ENCODE measurements around the gene RASA4. TPM values are rescaled to one million over a fixed set of nuclear protein-coding genes. Genes with fewer than 3 reads are reported as not detected.
A peak's percentile ranks its signal among the peaks of the same experiment; 100 is the strongest.
"Not testable (repeated sequence)": the region's sequence is repeated elsewhere in the genome, so short reads cannot be mapped to it uniquely, and the experiment has no call there.

The RASA4 gene
- total RNA-seq, 2 experiments from 2014 or later = 92.6 to 95.1 TPM

- H3K27ac Mint-ChIP-seq; H3K9me3 Mint-ChIP-seq; H3K27me3 Mint-ChIP-seq; H3K4me1 Mint-ChIP-seq (ENCODE audit: low read depth); H3K36me3 Mint-ChIP-seq (ENCODE audit: low read depth); POLR2A ChIA-PET; DNase-seq; CTCF ChIA-PET; intact Hi-C loops (cut with micrococcal nuclease); ATAC-seq; H3K4me3 Mint-ChIP-seq: not testable (repeated sequence)
Measured at GRCh38 chr7:102618122-102618521, 1.6 kb upstream of the RASA4 start.

- POLR2A ChIA-PET; H3K4me3 Mint-ChIP-seq; H3K27me3 Mint-ChIP-seq; DNase-seq; H3K27ac Mint-ChIP-seq; H3K4me1 Mint-ChIP-seq (ENCODE audit: low read depth); CTCF ChIA-PET; intact Hi-C loops (cut with micrococcal nuclease); H3K36me3 Mint-ChIP-seq (ENCODE audit: low read depth); H3K9me3 Mint-ChIP-seq: not testable (repeated sequence)
- peak; percentile 48 for ATAC-seq
Measured at GRCh38 chr7:102615930-102616329, 626 bp downstream of the RASA4 start.

GRCh38 chr7:102614873-102615272, 1.7 kb downstream of the RASA4 start:
- H3K4me1 Mint-ChIP-seq (ENCODE audit: low read depth); H3K36me3 Mint-ChIP-seq (ENCODE audit: low read depth); H3K9me3 Mint-ChIP-seq; POLR2A ChIA-PET; intact Hi-C loops (cut with micrococcal nuclease); CTCF ChIA-PET; DNase-seq; H3K4me3 Mint-ChIP-seq; H3K27ac Mint-ChIP-seq; ATAC-seq; H3K27me3 Mint-ChIP-seq: not testable (repeated sequence)

- peak; percentile 10 for ATAC-seq
- H3K27me3 Mint-ChIP-seq; H3K4me3 Mint-ChIP-seq; H3K36me3 Mint-ChIP-seq (ENCODE audit: low read depth); CTCF ChIA-PET; POLR2A ChIA-PET; DNase-seq; H3K4me1 Mint-ChIP-seq (ENCODE audit: low read depth); H3K27ac Mint-ChIP-seq; intact Hi-C loops (cut with micrococcal nuclease); H3K9me3 Mint-ChIP-seq: not testable (repeated sequence)
Measured at GRCh38 chr7:102614346-102614697, 2.2 kb downstream of the RASA4 start.

- H3K4me1 Mint-ChIP-seq (ENCODE audit: low read depth); H3K4me3 Mint-ChIP-seq; H3K9me3 Mint-ChIP-seq; H3K36me3 Mint-ChIP-seq (ENCODE audit: low read depth); H3K27ac Mint-ChIP-seq; POLR2A ChIA-PET; ATAC-seq; H3K27me3 Mint-ChIP-seq; intact Hi-C loops (cut with micrococcal nuclease); CTCF ChIA-PET: not testable (repeated sequence)
- peak; percentile 29 for DNase-seq
Measured at GRCh38 chr7:102613575-102614345, 2.8 kb downstream of the RASA4 start.

- H3K27me3 Mint-ChIP-seq = not testable (repeated sequence)
Measured at GRCh38 chr7:102611675-102612325, 4.8 kb downstream of the RASA4 start.

GRCh38 chr7:102611013-102611674, 5.4 kb downstream of the RASA4 start:
- POLR2A ChIA-PET; H3K4me3 Mint-ChIP-seq; H3K27ac Mint-ChIP-seq; H3K27me3 Mint-ChIP-seq; H3K9me3 Mint-ChIP-seq; CTCF ChIA-PET; H3K36me3 Mint-ChIP-seq (ENCODE audit: low read depth); H3K4me1 Mint-ChIP-seq (ENCODE audit: low read depth); DNase-seq; intact Hi-C loops (cut with micrococcal nuclease): not testable (repeated sequence)
- ATAC-seq = peak; percentile 72

More at GRCh38 chr7:102611675-102612325, 4.8 kb downstream of the RASA4 start:
- CTCF ChIA-PET; ATAC-seq; POLR2A ChIA-PET; H3K36me3 Mint-ChIP-seq (ENCODE audit: low read depth); intact Hi-C loops (cut with micrococcal nuclease); H3K27ac Mint-ChIP-seq; H3K9me3 Mint-ChIP-seq; H3K4me3 Mint-ChIP-seq; H3K4me1 Mint-ChIP-seq (ENCODE audit: low read depth): not testable (repeated sequence)
- peak; percentile 14 for DNase-seq

- DNase-seq; H3K36me3 Mint-ChIP-seq (ENCODE audit: low read depth); POLR2A ChIA-PET; H3K9me3 Mint-ChIP-seq; H3K4me3 Mint-ChIP-seq; H3K4me1 Mint-ChIP-seq (ENCODE audit: low read depth); H3K27ac Mint-ChIP-seq; CTCF ChIA-PET; intact Hi-C loops (cut with micrococcal nuclease); ATAC-seq; H3K27me3 Mint-ChIP-seq: not testable (repeated sequence)
Measured at GRCh38 chr7:102610441-102610840, 6.1 kb downstream of the RASA4 start.

GRCh38 chr7:102609734-102610133, 6.8 kb downstream of the RASA4 start:
- intact Hi-C loops (cut with micrococcal nuclease); H3K4me3 Mint-ChIP-seq; CTCF ChIA-PET; H3K4me1 Mint-ChIP-seq (ENCODE audit: low read depth); POLR2A ChIA-PET; ATAC-seq; DNase-seq; H3K27ac Mint-ChIP-seq; H3K9me3 Mint-ChIP-seq; H3K27me3 Mint-ChIP-seq; H3K36me3 Mint-ChIP-seq (ENCODE audit: low read depth): not testable (repeated sequence)

- H3K27me3 Mint-ChIP-seq; DNase-seq; POLR2A ChIA-PET; H3K9me3 Mint-ChIP-seq; CTCF ChIA-PET; H3K4me3 Mint-ChIP-seq; intact Hi-C loops (cut with micrococcal nuclease); ATAC-seq; H3K4me1 Mint-ChIP-seq (ENCODE audit: low read depth); H3K36me3 Mint-ChIP-seq (ENCODE audit: low read depth); H3K27ac Mint-ChIP-seq: not testable (repeated sequence)
Measured at GRCh38 chr7:102606848-102607247, 9.7 kb downstream of the RASA4 start.

GRCh38 chr7:102604431-102605145, 12.0 kb downstream of the RASA4 start:
- DNase-seq; ATAC-seq; intact Hi-C loops (cut with micrococcal nuclease); H3K9me3 Mint-ChIP-seq; H3K36me3 Mint-ChIP-seq (ENCODE audit: low read depth); CTCF ChIA-PET; H3K4me3 Mint-ChIP-seq; H3K27me3 Mint-ChIP-seq; H3K27ac Mint-ChIP-seq; H3K4me1 Mint-ChIP-seq (ENCODE audit: low read depth); POLR2A ChIA-PET: not testable (repeated sequence)

Measured in activated CD8-positive, alpha-beta T cell treated with anti-CD3 and anti-CD28 coated beads for 36 hours (primary cell).